HG03159 (cell line): ENCODE measurements around the gene BAHCC1.

Experiments
- ATAC-seq: cut with Tn5 transposase; IDR thresholded peaks from one replicate; pipeline ENCODE4 v1.9.1; 2021; ENCODE audit warnings: mild to moderate bottlenecking, moderate library complexity; ENCODE audit not compliant: unreplicated experiment

The BAHCC1 gene

DNA sequence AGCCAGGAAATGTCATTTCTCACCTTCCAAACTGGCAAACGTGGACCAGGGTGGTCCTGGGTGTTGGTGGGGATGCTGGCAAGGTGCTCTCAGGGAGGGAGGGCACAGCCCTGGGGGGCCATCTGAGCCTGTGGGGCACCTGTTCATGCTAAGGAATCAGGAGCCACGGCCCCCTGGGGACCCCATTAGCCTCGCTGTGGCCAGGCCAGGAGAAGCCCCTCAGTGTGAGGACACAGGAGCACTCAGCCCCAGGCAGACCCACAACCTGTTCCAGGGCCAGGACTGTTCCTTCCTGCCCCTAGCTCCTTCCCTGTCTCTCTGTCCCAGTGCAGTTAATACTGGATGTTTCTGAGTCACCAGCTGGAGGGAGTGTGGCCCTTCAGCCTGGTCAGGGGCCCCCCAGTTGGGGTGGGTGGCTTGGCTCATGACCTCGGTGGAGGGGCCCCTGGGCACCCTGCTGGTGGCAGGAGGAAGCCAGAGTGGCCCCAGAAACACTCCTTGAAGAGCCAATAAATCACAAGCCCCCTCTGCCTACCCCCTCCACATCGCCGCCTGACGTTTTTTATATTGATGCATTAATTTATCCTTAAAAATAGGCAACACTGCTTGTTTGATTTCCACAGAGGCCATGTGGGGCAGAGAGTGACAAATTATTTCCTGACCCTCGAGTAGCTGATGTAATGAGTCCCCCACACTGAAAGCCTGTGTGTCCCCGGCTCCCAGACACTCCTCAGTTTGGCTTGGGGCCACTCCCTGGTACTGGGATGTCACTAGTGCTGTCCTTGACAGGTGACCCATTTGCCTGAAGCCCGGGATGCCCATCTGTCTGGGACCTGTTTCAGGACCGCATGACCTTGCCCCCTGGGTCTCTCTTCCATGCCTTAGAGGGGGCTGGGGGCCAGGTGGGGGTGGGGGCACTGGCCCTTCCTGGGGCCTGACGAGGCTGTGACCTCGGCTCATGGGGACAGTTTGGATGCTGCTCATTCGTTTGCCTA, 95.0 kb downstream of the BAHCC1 start:
- no peak for ATAC-seq

GRCh38 chr17:81491181-81491581, 95.9 kb downstream of the BAHCC1 start:
- no peak for ATAC-seq

DNA sequence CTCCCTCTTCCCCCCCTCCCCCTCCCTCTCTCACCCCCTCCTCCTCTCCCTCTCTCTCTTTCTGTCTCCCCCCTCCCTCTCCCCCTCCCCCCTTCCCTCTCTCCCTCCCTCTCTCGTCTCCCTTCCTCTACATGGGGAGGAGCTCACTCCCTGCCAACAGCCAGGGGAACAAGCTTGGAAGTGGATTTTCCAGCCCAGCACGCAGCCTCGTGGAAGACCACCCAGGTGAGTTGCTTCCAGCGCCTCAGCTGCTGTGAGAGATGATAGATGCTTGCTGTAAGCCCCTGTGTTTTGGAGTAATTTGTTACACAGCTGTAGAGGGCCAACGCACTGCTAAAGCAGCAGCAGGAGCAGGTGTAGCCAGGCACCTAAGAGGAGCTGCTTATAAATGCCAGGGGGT, 96.5 kb downstream of the BAHCC1 start:
- no peak for ATAC-seq

DNA sequence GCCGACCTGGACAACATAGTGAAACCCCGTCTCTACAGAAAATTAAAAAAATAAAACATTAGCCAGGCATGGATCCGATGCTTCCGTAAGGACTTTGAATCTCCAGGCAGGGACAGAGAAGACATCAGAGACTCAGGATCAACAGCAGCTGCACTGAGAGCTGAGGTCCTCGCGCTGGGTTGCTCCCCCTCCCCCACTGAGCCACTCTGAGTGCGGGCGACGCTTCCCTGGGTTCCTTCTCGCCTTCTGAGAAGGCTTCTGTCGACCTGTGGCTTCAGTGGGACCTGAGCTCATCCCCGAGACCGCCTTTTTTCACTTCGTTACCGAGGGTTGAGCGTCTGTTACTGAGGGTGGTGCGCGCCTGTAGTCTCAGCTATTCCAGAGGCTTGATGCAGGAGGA, 96.9 kb downstream of the BAHCC1 start:
- ATAC-seq: no peak

- no peak for ATAC-seq
Measured at GRCh38 chr17:81492706-81493105, 97.4 kb downstream of the BAHCC1 start.

GRCh38 chr17:81493198-81494038, 98.2 kb downstream of the BAHCC1 start:
- no peak for ATAC-seq

GRCh38 chr17:81494626-81495377, 99.5 kb downstream of the BAHCC1 start:
- ATAC-seq: no peak

GRCh38 chr17:81498953-81499600, 103.8 kb downstream of the BAHCC1 start:
- no peak for ATAC-seq

DNA sequence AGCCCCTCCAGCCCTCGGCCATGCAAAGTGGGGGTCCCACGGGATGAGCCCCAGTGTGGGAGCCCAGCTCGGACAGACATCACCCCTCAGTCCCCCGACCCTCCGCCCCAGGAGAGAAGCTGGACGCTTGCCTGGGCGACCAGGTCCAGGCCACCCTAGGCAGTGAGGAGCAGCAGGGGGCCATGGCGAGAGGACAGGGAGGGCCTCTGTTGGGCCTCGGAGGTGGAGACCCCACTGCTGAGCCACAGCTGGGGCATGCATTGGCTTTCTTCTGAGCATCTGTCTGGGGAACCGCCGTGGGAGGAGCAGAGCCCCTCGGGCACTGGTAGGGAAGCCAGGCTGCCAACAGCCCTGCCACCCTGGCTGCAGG, 104.3 kb downstream of the BAHCC1 start:
- no peak for ATAC-seq

GRCh38 chr17:81500047-81500446, 104.8 kb downstream of the BAHCC1 start:
- no peak for ATAC-seq

GRCh38 chr17:81502471-81503017, 107.3 kb downstream of the BAHCC1 start:
- no peak for ATAC-seq

GRCh38 chr17:81503619-81504018, 108.4 kb downstream of the BAHCC1 start:
- no peak for ATAC-seq

DNA sequence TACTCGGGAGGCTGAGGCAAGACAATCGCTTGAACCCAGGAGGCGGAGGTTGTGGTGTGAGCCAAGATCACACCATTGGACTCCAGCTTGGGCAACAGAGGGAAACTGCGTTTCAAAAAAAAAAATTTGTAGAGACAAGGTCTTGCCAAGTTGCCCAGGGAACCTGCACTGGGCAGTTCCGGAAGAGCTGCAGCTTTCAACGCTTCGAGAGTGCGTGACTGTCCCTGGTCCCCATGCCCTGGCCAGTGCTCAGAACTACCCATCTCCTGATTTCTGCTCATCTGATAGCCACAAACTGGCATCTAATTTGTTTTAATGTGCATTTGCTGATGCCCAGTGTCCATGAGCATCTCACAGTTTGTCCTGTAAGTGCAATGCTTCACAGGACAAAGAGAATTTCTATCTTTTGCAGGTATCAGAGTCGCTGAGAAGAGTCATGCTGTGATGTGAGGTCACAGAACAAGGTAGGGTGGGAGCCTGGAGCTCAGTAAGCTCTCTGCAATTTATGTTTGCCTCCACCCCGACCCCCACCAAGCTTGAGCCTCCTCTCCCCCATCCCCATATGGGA, 113.5 kb downstream of the BAHCC1 start:
- no peak for ATAC-seq

DNA sequence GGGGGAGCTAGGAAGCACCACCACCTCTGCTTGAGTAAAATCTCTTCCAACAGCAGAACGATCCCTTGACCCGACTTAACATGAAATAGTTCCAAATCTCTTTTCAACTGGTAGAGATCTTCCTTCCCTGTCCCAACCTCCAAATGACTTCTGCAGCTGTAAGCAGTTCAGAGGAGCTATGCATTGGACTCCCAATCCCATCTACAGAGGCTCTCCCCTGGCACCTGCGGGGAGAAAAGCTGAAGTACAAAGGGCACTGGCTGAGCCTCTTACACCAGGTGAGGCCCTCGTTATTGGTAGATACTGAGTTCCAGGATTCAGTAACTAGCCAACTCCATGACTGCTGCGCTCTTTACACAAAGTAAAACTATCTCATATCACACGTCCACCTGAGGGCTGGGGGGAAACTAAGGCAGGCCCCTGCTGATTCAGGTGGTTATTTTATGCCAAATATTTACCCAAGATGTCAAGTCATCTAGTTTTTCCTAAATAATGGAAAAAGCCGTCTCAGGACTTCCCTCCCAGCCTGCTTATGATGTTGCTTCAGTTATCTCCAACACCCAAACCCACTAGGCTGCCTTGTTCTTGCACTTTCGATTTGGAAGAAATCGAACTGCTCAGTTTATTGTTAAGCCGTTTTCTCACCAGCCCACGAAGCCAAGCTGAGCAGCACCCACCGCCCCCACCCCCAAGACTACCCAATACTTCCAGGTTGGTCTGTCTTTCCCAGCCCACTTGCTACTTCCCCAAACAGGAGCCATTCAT, 114.1 kb downstream of the BAHCC1 start:
- ATAC-seq: no peak

GRCh38 chr17:81509972-81510784, 114.9 kb downstream of the BAHCC1 start:
- no peak for ATAC-seq

DNA sequence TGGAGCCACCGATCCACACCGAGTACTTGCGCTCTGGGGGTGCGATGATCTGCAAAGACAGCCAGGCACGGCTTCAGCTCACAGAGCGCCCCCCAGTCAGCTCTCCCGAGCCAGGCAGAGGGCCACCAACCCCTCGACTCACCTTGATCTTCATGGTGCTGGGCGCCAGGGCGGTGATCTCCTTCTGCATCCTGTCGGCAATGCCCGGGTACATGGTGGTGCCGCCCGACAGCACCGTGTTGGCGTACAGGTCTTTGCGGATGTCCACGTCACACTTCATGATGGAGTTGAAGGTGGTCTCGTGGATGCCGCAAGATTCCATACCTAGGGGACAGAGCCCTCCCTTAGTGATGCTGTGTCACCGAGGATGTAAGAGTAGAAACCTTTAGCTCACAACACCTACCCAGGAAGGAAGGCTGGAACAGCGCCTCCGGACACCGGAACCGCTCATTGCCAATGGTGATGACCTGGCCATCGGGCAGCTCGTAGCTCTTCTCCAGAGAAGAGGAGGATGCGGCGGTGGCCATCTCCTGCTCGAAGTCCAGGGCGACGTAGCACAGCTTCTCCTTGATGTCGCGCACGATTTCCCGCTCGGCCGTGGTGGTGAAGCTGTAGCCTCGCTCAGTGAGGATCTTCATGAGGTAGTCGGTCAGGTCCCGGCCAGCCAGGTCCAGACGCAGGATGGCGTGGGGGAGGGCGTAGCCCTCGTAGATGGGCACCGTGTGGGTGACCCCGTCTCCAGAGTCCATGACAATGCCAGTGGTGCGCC, 115.7 kb downstream of the BAHCC1 start:
- no peak for ATAC-seq

- ATAC-seq: no peak
Measured at GRCh38 chr17:81511554-81511803, 116.2 kb downstream of the BAHCC1 start.
